ENCODE results near the gene KCTD19. TPM values are rescaled to one million over a fixed set of nuclear protein-coding genes. Genes with fewer than 3 reads are reported as not detected.
A peak's percentile ranks its signal among the peaks of the same experiment; 100 is the strongest.

The KCTD19 gene
- total and polyA plus RNA-seq, 5 donors from 2014 or later, result not detected

DNA sequence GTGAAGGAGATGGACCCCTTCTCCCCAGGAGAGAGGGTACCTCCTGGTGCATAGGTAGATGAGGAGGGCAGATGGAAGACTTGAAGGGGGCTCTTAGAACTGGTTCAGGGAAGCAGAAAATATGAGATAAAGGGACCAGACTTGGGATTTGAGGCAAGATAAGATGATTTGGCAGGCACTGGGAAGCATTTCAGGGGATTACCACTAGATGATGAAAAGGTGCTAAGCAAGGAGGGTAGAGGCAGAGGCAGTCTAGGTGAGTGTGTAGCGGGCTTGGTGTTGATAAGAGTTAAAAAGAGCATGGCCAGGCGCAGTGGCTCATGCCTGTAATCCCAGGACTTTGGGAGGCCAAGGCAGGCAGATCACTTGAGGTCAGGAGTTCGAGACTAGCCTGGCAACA lies 63.3 kb downstream of the KCTD19 start:
- no peak overlapping the region for H3K27ac ChIP-seq (ENCODE audit: insufficient read depth, low read length, poor library complexity, severe bottlenecking)
- DNase-seq, result no peak
- ATAC-seq (ENCODE audit: low read depth in 2 of 2), result no peak
- peaks cover 0 to 2% (median 0%) of the 10 kb centered on the region in 7 donors for H3K9me3 Mint-ChIP-seq
- no peak overlapping the region for H3K4me3 Mint-ChIP-seq
- no peaks in the 10 kb centered on the region for H3K9me3 ChIP-seq (ENCODE audit: control insufficient read depth in 2 of 2, low read length in 2 of 2)
- H3K27ac Mint-ChIP-seq, result no peak overlapping the region
- H3K4me1 ChIP-seq (ENCODE audit: control insufficient read depth, insufficient read depth, low read length, poor library complexity, severe bottlenecking), result no peaks in the 10 kb centered on the region
- no peaks in the 10 kb centered on the region for H3K27me3 ChIP-seq (ENCODE audit: control insufficient read depth, insufficient read depth, low read length)
- no peaks in the 10 kb centered on the region for H3K36me3 Mint-ChIP-seq
- no peak overlapping the region for H3K4me3 ChIP-seq (ENCODE audit: low read depth, low read length)
- H3K27me3 Mint-ChIP-seq, result peaks cover 9% of the 10 kb centered on the region
- no peaks in the 10 kb centered on the region for H3K4me1 Mint-ChIP-seq
- no peaks in the 10 kb centered on the region for H3K36me3 ChIP-seq (ENCODE audit: control insufficient read depth, insufficient read depth, low read length)

DNA sequence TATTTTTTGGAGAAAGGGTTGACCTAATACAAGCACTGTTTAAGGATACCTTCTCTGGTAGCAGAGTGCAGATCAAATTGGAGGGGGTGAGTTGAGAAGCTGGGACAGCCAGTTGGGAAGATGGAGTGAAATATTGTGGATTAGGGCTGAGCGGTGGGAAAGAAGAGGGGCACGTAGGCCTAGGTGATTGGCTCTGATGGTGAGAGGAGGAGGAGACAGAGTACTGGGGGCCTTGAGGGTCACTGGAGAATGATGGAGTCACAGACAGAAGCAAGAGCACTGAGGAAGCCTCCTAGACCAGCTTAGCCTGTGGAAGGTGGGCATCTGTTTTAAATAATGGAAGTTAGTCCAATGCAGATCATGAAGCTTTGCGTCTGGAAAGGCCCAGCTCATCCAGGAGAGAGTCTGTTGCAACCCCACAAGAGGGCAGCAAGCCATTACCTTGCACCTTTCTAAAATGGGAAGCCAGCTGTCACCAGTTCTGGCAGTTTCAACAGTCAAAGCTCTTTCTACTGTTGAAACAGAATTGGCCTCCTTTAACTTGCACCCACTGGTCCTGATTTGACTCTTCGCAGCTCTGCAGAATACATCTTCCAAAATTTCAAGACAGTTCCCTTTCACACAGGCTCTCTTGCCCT lies 66.0 kb downstream of the KCTD19 start:
- Mint-ChIP-seq H3K27ac (peak overlapping the region in 1 of 3 donors; percentile 84), H3K27me3 (peaks cover 9% of the 10 kb centered on the region), H3K36me3 (no peaks in the 10 kb centered on the region), H3K4me1 (no peaks in the 10 kb centered on the region), H3K4me3 (no peak overlapping the region), H3K9me3 (peaks cover 0 to 2% (median 0%) of the 10 kb centered on the region in 7 donors)
- no peaks in the 10 kb centered on the region for H3K27me3 ChIP-seq (ENCODE audit: control insufficient read depth, insufficient read depth, low read length)
- H3K36me3 ChIP-seq (ENCODE audit: control insufficient read depth, insufficient read depth, low read length), result no peaks in the 10 kb centered on the region
- no peaks in the 10 kb centered on the region for H3K9me3 ChIP-seq (ENCODE audit: control insufficient read depth in 2 of 2, low read length in 2 of 2)
- H3K27ac ChIP-seq (ENCODE audit: insufficient read depth, low read length, poor library complexity, severe bottlenecking), result no peak overlapping the region
- no peaks in the 10 kb centered on the region for H3K4me1 ChIP-seq (ENCODE audit: control insufficient read depth, insufficient read depth, low read length, poor library complexity, severe bottlenecking)
- ATAC-seq (ENCODE audit: low read depth in 2 of 2) (no peak), DNase-seq (peak in 1 of 3 donors; percentile 46)
- no peak overlapping the region for H3K4me3 ChIP-seq (ENCODE audit: low read depth, low read length)

- H3K27me3 Mint-ChIP-seq, result peaks cover 9% of the 10 kb centered on the region
- H3K36me3 Mint-ChIP-seq, result no peaks in the 10 kb centered on the region
- no peak overlapping the region for H3K27ac Mint-ChIP-seq
- no peak overlapping the region for H3K4me3 ChIP-seq (ENCODE audit: low read depth, low read length)
- no peak for ATAC-seq (ENCODE audit: low read depth in 2 of 2)
- peaks cover 0 to 2% (median 0%) of the 10 kb centered on the region in 7 donors for H3K9me3 Mint-ChIP-seq
- no peaks in the 10 kb centered on the region for H3K27me3 ChIP-seq (ENCODE audit: control insufficient read depth, insufficient read depth, low read length)
- no peaks in the 10 kb centered on the region for H3K4me1 ChIP-seq (ENCODE audit: control insufficient read depth, insufficient read depth, low read length, poor library complexity, severe bottlenecking)
- no peaks in the 10 kb centered on the region for H3K9me3 ChIP-seq (ENCODE audit: control insufficient read depth in 2 of 2, low read length in 2 of 2)
- no peaks in the 10 kb centered on the region for H3K36me3 ChIP-seq (ENCODE audit: control insufficient read depth, insufficient read depth, low read length)
- no peak overlapping the region for H3K4me3 Mint-ChIP-seq
- DNase-seq, result no peak
- no peaks in the 10 kb centered on the region for H3K4me1 Mint-ChIP-seq
- H3K27ac ChIP-seq (ENCODE audit: insufficient read depth, low read length, poor library complexity, severe bottlenecking), result no peak overlapping the region
Measured at GRCh38 chr16:67259705-67260104, 66.8 kb downstream of the KCTD19 start.

GRCh38 chr16:67258161-67258835 lies 68.2 kb downstream of the KCTD19 start:
- Histone ChIP-seq H3K27me3 (ENCODE audit: control insufficient read depth, insufficient read depth, low read length) (no peaks in the 10 kb centered on the region), H3K27ac (ENCODE audit: insufficient read depth, low read length, poor library complexity, severe bottlenecking) (no peak overlapping the region), H3K9me3 (ENCODE audit: control insufficient read depth in 2 of 2, low read length in 2 of 2) (no peaks in the 10 kb centered on the region), H3K36me3 (ENCODE audit: control insufficient read depth, insufficient read depth, low read length) (no peaks in the 10 kb centered on the region), H3K4me1 (ENCODE audit: control insufficient read depth, insufficient read depth, low read length, poor library complexity, severe bottlenecking) (no peaks in the 10 kb centered on the region), H3K4me3 (ENCODE audit: low read depth, low read length) (no peak overlapping the region)
- no peaks in the 10 kb centered on the region for H3K36me3 Mint-ChIP-seq
- ATAC-seq (ENCODE audit: low read depth in 2 of 2) (no peak), DNase-seq (no peak)
- H3K27ac Mint-ChIP-seq, result peak overlapping the region in 1 of 3 donors; percentile 10
- no peak overlapping the region for H3K4me3 Mint-ChIP-seq
- peaks cover 0 to 2% (median 0%) of the 10 kb centered on the region in 7 donors for H3K9me3 Mint-ChIP-seq
- H3K27me3 Mint-ChIP-seq, result peaks cover 9% of the 10 kb centered on the region
- no peaks in the 10 kb centered on the region for H3K4me1 Mint-ChIP-seq

GRCh38 chr16:67257486-67258160 lies 68.9 kb downstream of the KCTD19 start:
- ATAC-seq (ENCODE audit: low read depth in 2 of 2) (no peak), DNase-seq (no peak)
- no peaks in the 10 kb centered on the region for H3K27me3 ChIP-seq (ENCODE audit: control insufficient read depth, insufficient read depth, low read length)
- H3K27me3 Mint-ChIP-seq, result peaks cover 9% of the 10 kb centered on the region
- H3K27ac ChIP-seq (ENCODE audit: insufficient read depth, low read length, poor library complexity, severe bottlenecking), result no peak overlapping the region
- H3K4me1 Mint-ChIP-seq, result no peaks in the 10 kb centered on the region
- no peaks in the 10 kb centered on the region for H3K9me3 Mint-ChIP-seq
- no peaks in the 10 kb centered on the region for H3K9me3 ChIP-seq (ENCODE audit: control insufficient read depth in 2 of 2, low read length in 2 of 2)
- H3K36me3 Mint-ChIP-seq, result no peaks in the 10 kb centered on the region
- no peaks in the 10 kb centered on the region for H3K4me1 ChIP-seq (ENCODE audit: control insufficient read depth, insufficient read depth, low read length, poor library complexity, severe bottlenecking)
- H3K27ac Mint-ChIP-seq, result peak overlapping the region in 1 of 3 donors; percentile 10
- no peaks in the 10 kb centered on the region for H3K36me3 ChIP-seq (ENCODE audit: control insufficient read depth, insufficient read depth, low read length)
- H3K4me3 ChIP-seq (ENCODE audit: low read depth, low read length), result no peak overlapping the region
- H3K4me3 Mint-ChIP-seq, result no peak overlapping the region

DNA sequence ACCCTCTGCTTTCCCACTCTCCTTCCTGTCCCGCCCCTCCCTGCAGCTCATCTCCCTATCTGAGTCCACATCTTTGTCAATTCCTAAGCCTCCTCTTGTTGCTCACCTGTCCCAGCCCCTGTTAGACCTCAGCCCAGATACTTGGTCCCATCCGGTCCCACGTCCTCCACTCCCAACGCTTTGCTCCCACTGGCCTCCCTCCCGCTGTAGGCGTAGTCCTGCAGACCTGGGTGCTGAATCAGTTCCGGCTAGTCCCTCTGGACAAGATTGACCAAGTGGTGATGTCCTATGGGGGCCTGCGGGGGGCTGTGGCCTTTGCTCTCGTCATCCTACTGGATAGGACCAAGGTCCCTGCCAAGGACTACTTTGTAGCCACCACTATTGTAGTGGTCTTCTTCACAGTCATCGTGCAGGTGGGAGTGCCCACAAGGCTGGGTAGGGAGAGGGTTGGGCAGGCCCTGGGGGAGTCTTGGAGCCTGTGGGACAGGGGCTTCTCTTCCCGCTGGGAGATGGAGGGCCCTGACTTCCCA lies 69.8 kb downstream of the KCTD19 start:
- DNase-seq (no peak), ATAC-seq (ENCODE audit: low read depth in 2 of 2) (no peak)

GRCh38 chr16:67255553-67256221 lies 70.9 kb downstream of the KCTD19 start:
- DNase-seq, result no peak
- no peak overlapping the region for H3K27ac Mint-ChIP-seq

More for the DNA sequence above, 69.8 kb downstream of the KCTD19 start:
- Mint-ChIP-seq H3K36me3 (no peaks in the 10 kb centered on the region), H3K4me3 (no peak overlapping the region), H3K9me3 (no peaks in the 10 kb centered on the region), H3K27ac (peak overlapping the region in 1 of 3 donors; percentile 7), H3K27me3 (peaks cover 7% of the 10 kb centered on the region), H3K4me1 (no peaks in the 10 kb centered on the region)
- no peak overlapping the region for H3K27ac ChIP-seq (ENCODE audit: insufficient read depth, low read length, poor library complexity, severe bottlenecking)
- H3K36me3 ChIP-seq (ENCODE audit: control insufficient read depth, insufficient read depth, low read length), result no peaks in the 10 kb centered on the region
- no peaks in the 10 kb centered on the region for H3K27me3 ChIP-seq (ENCODE audit: control insufficient read depth, insufficient read depth, low read length)
- no peak overlapping the region for H3K4me3 ChIP-seq (ENCODE audit: low read depth, low read length)
- no peaks in the 10 kb centered on the region for H3K4me1 ChIP-seq (ENCODE audit: control insufficient read depth, insufficient read depth, low read length, poor library complexity, severe bottlenecking)
- no peaks in the 10 kb centered on the region for H3K9me3 ChIP-seq (ENCODE audit: control insufficient read depth in 2 of 2, low read length in 2 of 2)

More at GRCh38 chr16:67255553-67256221, 70.9 kb downstream of the KCTD19 start:
- no peak for ATAC-seq (ENCODE audit: low read depth in 2 of 2)
- Histone ChIP-seq H3K4me3 (ENCODE audit: low read depth, low read length) (no peak overlapping the region), H3K27me3 (ENCODE audit: control insufficient read depth, insufficient read depth, low read length) (no peaks in the 10 kb centered on the region), H3K36me3 (ENCODE audit: control insufficient read depth, insufficient read depth, low read length) (no peaks in the 10 kb centered on the region), H3K27ac (ENCODE audit: insufficient read depth, low read length, poor library complexity, severe bottlenecking) (no peak overlapping the region), H3K4me1 (ENCODE audit: control insufficient read depth, insufficient read depth, low read length, poor library complexity, severe bottlenecking) (no peaks in the 10 kb centered on the region), H3K9me3 (ENCODE audit: control insufficient read depth in 2 of 2, low read length in 2 of 2) (no peaks in the 10 kb centered on the region)
- Mint-ChIP-seq H3K9me3 (no peaks in the 10 kb centered on the region), H3K4me3 (no peak overlapping the region), H3K4me1 (no peaks in the 10 kb centered on the region), H3K36me3 (no peaks in the 10 kb centered on the region), H3K27me3 (peaks cover 15% of the 10 kb centered on the region)
